ENCODE data around the gene SRL.

Gene SRL

DNA sequence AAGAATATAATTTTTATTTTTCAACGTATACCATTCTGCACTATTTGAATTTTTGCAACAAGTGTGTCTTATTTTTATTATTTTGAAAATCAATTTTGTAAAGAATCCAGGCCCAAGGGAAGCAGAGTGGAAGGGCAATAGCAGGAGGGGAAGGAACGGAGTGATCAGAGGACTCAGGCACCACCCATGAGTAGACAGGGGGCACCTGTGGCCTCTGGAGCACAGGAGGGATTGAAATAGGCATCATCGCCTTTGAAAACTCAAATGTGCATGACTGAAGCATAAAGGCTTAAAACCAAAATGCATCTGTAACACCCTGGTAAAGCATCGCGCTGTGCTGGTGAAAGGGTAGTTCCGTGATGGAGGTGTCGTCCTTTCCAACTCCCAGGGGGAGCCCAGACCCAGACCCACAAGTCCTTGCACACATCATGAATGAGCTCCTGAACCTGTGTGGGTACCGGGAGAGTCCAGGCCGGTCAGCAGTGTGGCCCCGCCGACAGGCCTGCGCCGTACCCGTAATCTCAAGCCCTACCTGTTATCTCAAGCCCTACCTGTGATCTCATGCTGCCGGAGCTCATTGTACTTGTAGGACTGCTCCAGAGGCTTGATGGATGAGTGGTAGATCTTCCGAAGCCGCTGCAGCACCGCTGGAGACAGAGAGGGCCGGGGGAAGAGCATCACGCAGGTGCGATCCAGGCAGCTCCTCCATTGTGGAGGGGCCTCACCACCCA lies 39.1 kb downstream of the SRL start:
- TF ChIP-seq, protein P1, sequence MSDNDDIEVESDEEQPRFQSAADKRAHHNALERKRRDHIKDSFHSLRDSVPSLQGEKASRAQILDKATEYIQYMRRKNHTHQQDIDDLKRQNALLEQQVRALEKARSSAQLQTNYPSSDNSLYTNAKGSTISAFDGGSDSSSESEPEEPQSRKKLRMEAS (IDR thresholded peaks at IDR 0.05; ENCODE audit: low read depth, low read length) = no peak
- TF ChIP-seq MYC (IDR thresholded peaks at IDR 0.05; ENCODE audit: low read depth, low read length) (no peak), POLR2A (IDR thresholded peaks at IDR 0.05; ENCODE audit: extremely low read depth, insufficient read length) (no peak)
- TF ChIP-seq, protein P2, sequence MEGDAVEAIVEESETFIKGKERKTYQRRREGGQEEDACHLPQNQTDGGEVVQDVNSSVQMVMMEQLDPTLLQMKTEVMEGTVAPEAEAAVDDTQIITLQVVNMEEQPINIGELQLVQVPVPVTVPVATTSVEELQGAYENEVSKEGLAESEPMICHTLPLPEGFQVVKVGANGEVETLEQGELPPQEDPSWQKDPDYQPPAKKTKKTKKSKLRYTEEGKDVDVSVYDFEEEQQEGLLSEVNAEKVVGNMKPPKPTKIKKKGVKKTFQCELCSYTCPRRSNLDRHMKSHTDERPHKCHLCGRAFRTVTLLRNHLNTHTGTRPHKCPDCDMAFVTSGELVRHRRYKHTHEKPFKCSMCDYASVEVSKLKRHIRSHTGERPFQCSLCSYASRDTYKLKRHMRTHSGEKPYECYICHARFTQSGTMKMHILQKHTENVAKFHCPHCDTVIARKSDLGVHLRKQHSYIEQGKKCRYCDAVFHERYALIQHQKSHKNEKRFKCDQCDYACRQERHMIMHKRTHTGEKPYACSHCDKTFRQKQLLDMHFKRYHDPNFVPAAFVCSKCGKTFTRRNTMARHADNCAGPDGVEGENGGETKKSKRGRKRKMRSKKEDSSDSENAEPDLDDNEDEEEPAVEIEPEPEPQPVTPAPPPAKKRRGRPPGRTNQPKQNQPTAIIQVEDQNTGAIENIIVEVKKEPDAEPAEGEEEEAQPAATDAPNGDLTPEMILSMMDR (IDR thresholded peaks at IDR 0.05; ENCODE audit: low read depth, low read length) = no peak
- DNase-seq (ENCODE audit: low read depth) = no peak
- no peak overlapping the region for H3K4me3 ChIP-seq (ENCODE audit: low read depth, low read length)

DNA sequence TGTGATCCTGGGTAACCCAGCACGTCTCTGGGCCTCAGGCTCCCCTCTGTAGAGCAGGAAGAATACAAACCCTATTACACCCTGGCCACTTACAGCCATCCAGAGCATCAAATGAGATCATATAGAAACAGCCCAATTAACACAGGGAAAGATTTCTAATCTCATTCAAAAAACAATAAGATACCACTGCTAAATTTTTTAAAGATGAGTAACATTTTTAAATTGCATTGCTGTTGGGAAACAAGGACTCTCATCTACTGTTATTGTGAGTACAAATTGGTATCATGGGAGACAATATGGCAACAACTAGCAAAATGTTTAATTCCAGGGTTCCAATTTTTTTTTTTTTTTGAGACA lies 41.1 kb downstream of the SRL start:
- TF ChIP-seq, protein P1 (IDR thresholded peaks at IDR 0.05; ENCODE audit: low read depth, low read length) = no peak
- TF ChIP-seq MYC (IDR thresholded peaks at IDR 0.05; ENCODE audit: low read depth, low read length) (no peak), POLR2A (IDR thresholded peaks at IDR 0.05; ENCODE audit: extremely low read depth, insufficient read length) (no peak)
- TF ChIP-seq, protein P2 (IDR thresholded peaks at IDR 0.05; ENCODE audit: low read depth, low read length) = no peak
- H3K4me3 ChIP-seq (ENCODE audit: low read depth, low read length) = no peak overlapping the region
- no peak for DNase-seq (ENCODE audit: low read depth)

DNA sequence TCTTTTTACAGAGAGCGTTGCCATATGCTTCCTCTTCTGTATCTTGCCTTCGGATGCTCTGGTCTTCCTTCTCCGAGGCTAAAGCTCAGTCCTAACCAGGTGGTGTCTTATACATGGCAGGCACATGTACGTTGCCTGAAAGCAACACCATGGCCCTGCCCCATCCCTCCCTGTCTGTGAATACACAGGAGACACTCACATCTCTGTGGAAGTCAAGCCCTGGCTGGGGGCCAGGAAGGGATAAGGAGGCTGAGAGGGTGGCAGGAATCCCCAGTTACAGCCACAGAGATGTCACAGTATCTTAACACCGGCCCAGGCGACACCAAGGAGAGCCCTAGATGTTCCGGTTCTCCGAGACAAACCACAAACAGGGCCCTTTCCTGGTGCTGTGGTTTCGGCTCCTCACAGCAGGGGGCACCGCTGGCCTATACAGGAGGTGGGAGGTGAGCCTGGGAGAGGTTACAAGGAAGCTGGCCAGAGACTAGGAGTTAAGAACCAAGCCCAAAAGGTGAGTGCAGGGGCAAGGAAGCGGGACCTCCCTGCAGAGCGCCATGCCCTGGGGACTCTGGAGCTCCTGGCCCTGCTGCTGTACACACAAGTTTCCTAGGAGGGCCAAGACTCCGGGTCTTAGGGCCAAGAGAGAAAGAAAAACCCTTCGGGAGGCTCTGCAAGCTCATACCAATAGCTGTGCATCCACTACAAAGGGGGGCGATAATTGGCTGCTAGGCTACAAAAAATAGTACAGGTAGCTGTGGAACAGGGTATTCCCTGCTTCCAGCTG lies 41.7 kb downstream of the SRL start:
- peak; percentile 68 for DNase-seq (ENCODE audit: low read depth)
- no peak for TF ChIP-seq POLR2A (IDR thresholded peaks at IDR 0.05; ENCODE audit: extremely low read depth, insufficient read length)
- TF ChIP-seq, protein P2 (IDR thresholded peaks at IDR 0.05; ENCODE audit: low read depth, low read length) = peak; percentile 45
- H3K4me3 ChIP-seq (ENCODE audit: low read depth, low read length) = no peak overlapping the region

DNA sequence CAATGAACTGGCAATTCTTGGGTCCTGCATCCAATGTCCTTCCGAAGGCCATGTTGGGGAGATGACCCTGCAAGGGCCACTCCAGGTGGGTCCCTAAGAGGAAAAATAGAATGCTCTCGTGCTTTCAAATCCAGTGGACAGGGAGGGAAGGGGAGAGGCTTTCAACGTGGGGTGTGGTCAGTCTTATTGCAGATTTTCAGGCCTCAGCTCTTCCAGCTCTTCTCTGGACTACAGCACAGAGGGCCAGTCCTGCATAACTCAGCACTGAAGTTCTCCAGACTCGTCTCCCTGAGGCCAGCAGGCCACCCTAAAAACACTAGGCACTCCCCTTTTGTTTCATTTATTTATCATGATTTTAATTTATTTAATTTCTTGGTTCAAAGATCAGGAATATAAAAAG lies 43.1 kb downstream of the SRL start:
- TF ChIP-seq, protein P2 (IDR thresholded peaks at IDR 0.05; ENCODE audit: low read depth, low read length) = no peak
- TF ChIP-seq, protein P1 (IDR thresholded peaks at IDR 0.05; ENCODE audit: low read depth, low read length) = no peak
- no peak overlapping the region for H3K4me3 ChIP-seq (ENCODE audit: low read depth, low read length)
- no peak for DNase-seq (ENCODE audit: low read depth)

DNA sequence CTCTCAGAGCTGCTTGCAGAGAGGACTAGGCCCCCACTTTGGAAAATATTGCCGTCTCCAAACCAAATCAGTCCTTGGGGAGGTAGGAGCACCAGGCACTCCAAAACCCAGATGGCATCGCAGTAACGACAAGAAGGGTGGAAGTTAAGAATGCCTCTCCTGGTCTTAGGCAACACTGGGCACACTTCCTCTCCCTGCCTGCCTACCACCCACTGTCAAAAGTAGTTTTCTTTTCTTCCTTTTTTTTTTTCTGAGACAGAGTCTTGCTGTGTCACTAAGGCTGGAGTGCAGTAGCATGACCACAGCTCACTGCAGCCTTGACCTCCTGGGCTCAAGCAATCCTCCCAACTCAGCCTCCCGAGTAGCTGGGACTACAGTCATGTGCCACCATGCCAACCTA lies 47.2 kb downstream of the SRL start:
- TF ChIP-seq, protein P1 (IDR thresholded peaks at IDR 0.05; ENCODE audit: low read depth, low read length) = no peak
- TF ChIP-seq, protein P2 (IDR thresholded peaks at IDR 0.05; ENCODE audit: low read depth, low read length) = no peak
- no peak for TF ChIP-seq MYC (IDR thresholded peaks at IDR 0.05; ENCODE audit: low read depth, low read length)
- no peak overlapping the region for H3K4me3 ChIP-seq (ENCODE audit: low read depth, low read length)
- DNase-seq (ENCODE audit: low read depth) = peak; percentile 84

Measured in NB4 (cell line).